Measurements from ENCODE around the gene LMF1.

Gene LMF1

GRCh38 chr16:881219-882097 lies 89.3 kb downstream of the LMF1 start:
- no peak for DNase-seq (ENCODE audit: low spot score)

- DNase-seq (ENCODE audit: low spot score): no peak
Measured at GRCh38 chr16:880471-881171, 90.2 kb downstream of the LMF1 start.

GRCh38 chr16:879986-880385 lies 90.8 kb downstream of the LMF1 start:
- no peak for DNase-seq (ENCODE audit: low spot score)

GRCh38 chr16:879461-879861 lies 91.3 kb downstream of the LMF1 start:
- no peak for DNase-seq (ENCODE audit: low spot score)

GRCh38 chr16:878886-879285 lies 91.9 kb downstream of the LMF1 start:
- no peak for DNase-seq (ENCODE audit: low spot score)

GRCh38 chr16:878072-878784 lies 92.6 kb downstream of the LMF1 start:
- no peak for DNase-seq (ENCODE audit: low spot score)

- DNase-seq (ENCODE audit: low spot score): no peak
Measured at GRCh38 chr16:877242-878071, 93.3 kb downstream of the LMF1 start.

GRCh38 chr16:876523-877241 lies 94.1 kb downstream of the LMF1 start:
- DNase-seq (ENCODE audit: low spot score): no peak

- no peak for DNase-seq (ENCODE audit: low spot score)
Measured at GRCh38 chr16:876041-876335, 94.8 kb downstream of the LMF1 start.

- DNase-seq (ENCODE audit: low spot score): no peak
Measured at GRCh38 chr16:875182-876040, 95.4 kb downstream of the LMF1 start.

GRCh38 chr16:874366-875181 lies 96.2 kb downstream of the LMF1 start:
- no peak for DNase-seq (ENCODE audit: low spot score)

GRCh38 chr16:873889-874288 lies 96.9 kb downstream of the LMF1 start:
- no peak for DNase-seq (ENCODE audit: low spot score)

- DNase-seq (ENCODE audit: low spot score): no peak
Measured at GRCh38 chr16:873243-873661, 97.5 kb downstream of the LMF1 start.

- DNase-seq (ENCODE audit: low spot score): no peak
Measured at GRCh38 chr16:872436-873242, 98.1 kb downstream of the LMF1 start.

- DNase-seq (ENCODE audit: low spot score): no peak
Measured at GRCh38 chr16:871562-872345, 99.0 kb downstream of the LMF1 start.

- no peak for DNase-seq (ENCODE audit: low spot score)
Measured at GRCh38 chr16:870856-871561, 99.8 kb downstream of the LMF1 start.

All from HuH-7.5 (cell line).